PC-3 (cell line): ENCODE data around the gene PCED1A. TPM values are rescaled to one million over a fixed set of nuclear protein-coding genes. Genes with fewer than 3 reads are reported as not detected.

Experiments
- ATAC-seq: fragments of 200-7000 bp; cut with Tn5 transposase; 2 replicates; pipeline ENCODE4 v1.9.1; 2020; ENCODE audit warnings: mild to moderate bottlenecking, moderate library complexity
- BruUV-seq: library from RNA; stranded (reverse); fragments of 400-500 nt; replicated peaks from 2 replicates; lab custom pipeline; 2021; lab: Mats Ljungman, UMichigan
- CTCF ChIA-PET: fragments of 300-600 bp; sonication (Branson Sonifier 250); formaldehyde crosslinking; loops from one replicate; lab custom pipeline; 2022; ENCODE audit warnings: antibody characterized with exemption; lab: Charles Lee
- POLR2A ChIA-PET: fragments of 300-600 bp; sonication (Branson Sonifier 250); formaldehyde crosslinking; loops from one replicate; lab custom pipeline; 2022; ENCODE audit warnings: antibody characterized with exemption; ENCODE audit not compliant: unreplicated experiment; lab: Charles Lee
- DNase-seq: peaks from one replicate; pipeline ENCODE4 v3.0.0-alpha.2; 2015
- H2AFZ ChIP-seq: fragments of 300-600 bp; sonication (generic); 2 replicates; pipeline ENCODE4 v1.6.0; 2016; ENCODE audit warnings: antibody characterized with exemption, low read length
- H3F3A ChIP-seq: fragments of 300-600 bp; sonication (generic); one replicate; pipeline ENCODE4 v1.6.0; 2017; ENCODE audit warnings: antibody characterized with exemption, low read length, control low read depth, mild to moderate bottlenecking; ENCODE audit not compliant: unreplicated experiment
- H3K27ac ChIP-seq: fragments of 300-600 bp; sonication (generic); 2 replicates; pipeline ENCODE4 v1.5.1; 2016; ENCODE audit warnings: mild to moderate bottlenecking, low read length
- H3K27me3 ChIP-seq: fragments of 300-600 bp; sonication (generic); 2 replicates; pipeline ENCODE4 v1.6.1; 2016; ENCODE audit warnings: low read length, mixed read lengths
- H3K36me3 ChIP-seq: fragments of 300-600 bp; sonication (generic); 2 replicates; pipeline ENCODE4 v1.6.1; 2016; ENCODE audit warnings: low read depth, mixed run types, low read length, mixed read lengths
- H3K4me1 ChIP-seq: fragments of 300-600 bp; sonication (generic); 2 replicates; pipeline ENCODE4 v1.5.1; 2016; ENCODE audit warnings: low read length; ENCODE audit not compliant: insufficient read depth
- H3K4me2 ChIP-seq: fragments of 300-600 bp; sonication (generic); 2 replicates; pipeline ENCODE4 v1.6.0; 2016; ENCODE audit warnings: low read length
- H3K4me3 ChIP-seq: fragments of 300-600 bp; sonication (generic); 2 replicates; pipeline ENCODE4 v1.5.1; 2016; ENCODE audit warnings: mild to moderate bottlenecking, low read length, mixed read lengths
- H3K79me2 ChIP-seq: fragments of 300-600 bp; sonication (generic); 2 replicates; pipeline ENCODE4 v1.6.1; 2017; ENCODE audit warnings: low read length, mixed read lengths
- H3K9ac ChIP-seq: fragments of 300-600 bp; sonication (generic); 2 replicates; pipeline ENCODE4 v1.6.0; 2016; ENCODE audit warnings: mild to moderate bottlenecking, low read length
- H3K9me2 ChIP-seq: fragments of 300-600 bp; sonication (generic); replicated peaks from 2 replicates; pipeline ENCODE4 v1.6.1; 2016; ENCODE audit warnings: mixed run types, low read length, mixed read lengths
- H3K9me3 ChIP-seq: fragments of 300-600 bp; sonication (generic); 2 replicates; pipeline ENCODE4 v1.6.1; 2016; ENCODE audit warnings: low read length, mixed read lengths
- H4K20me1 ChIP-seq: fragments of 300-600 bp; sonication (generic); 2 replicates; pipeline ENCODE4 v1.6.1; 2016; ENCODE audit warnings: low read length, mixed read lengths
- CTCF ChIP-seq: fragments of 300-600 bp; sonication (generic); conservative IDR thresholded peaks from 2 replicates; pipeline ENCODE4 v1.5.1; 2017; ENCODE audit warnings: antibody characterized with exemption, low read depth, mild to moderate bottlenecking, low read length
- EZH2 ChIP-seq: fragments of 300-600 bp; sonication (generic); IDR thresholded peaks from one replicate; pipeline ENCODE4 v1.6.1; 2017; ENCODE audit warnings: antibody characterized with exemption, mild to moderate bottlenecking, low read length; ENCODE audit not compliant: unreplicated experiment
- EZH2phosphoT487 ChIP-seq: fragments of 300-600 bp; sonication (generic); IDR thresholded peaks from 2 replicates; pipeline ENCODE4 v1.6.1; 2018; ENCODE audit warnings: mild to moderate bottlenecking, antibody characterized with exemption, low read length, borderline replicate concordance
- intact Hi-C: fragments of 100-400 bp; cut with micrococcal nuclease; formaldehyde crosslinking; loops from 2 replicates; pipeline ENCODE4 v1.9.0; 2023
- total RNA-seq: library from RNA; depleted of rRNA; stranded (reverse); fragments of >200 nt; gene quantifications from 2 replicates; pipeline ENCODE4 v1.2.3, GENCODE V29; 2014

The PCED1A gene
- total RNA-seq, 1 experiment from 2014 or later: 21.9 TPM

GRCh38 chr20:2807019-2807418 is 33.4 kb downstream of the PCED1A start:
- TF ChIP-seq CTCF (no peak), EZH2phosphoT487 (no peak), EZH2 (no peak)
- Histone ChIP-seq H3K27ac (no peak overlapping the region), H3K4me2 (no peak overlapping the region), H3K27me3 (no peaks in the 10 kb centered on the region), H3K9me3 (no peaks in the 10 kb centered on the region), H2AFZ (no peak overlapping the region), H3K9me2 (no peaks in the 10 kb centered on the region), H3K4me3 (no peak overlapping the region), H3K79me2 (no peaks in the 10 kb centered on the region), H3K36me3 (no peaks in the 10 kb centered on the region), H3F3A (no peaks in the 10 kb centered on the region), H3K4me1 (no peaks in the 10 kb centered on the region), H4K20me1 (no peaks in the 10 kb centered on the region), H3K9ac (no peak overlapping the region)
- intact Hi-C loops: no loop called here
- DNase-seq (no peak), ATAC-seq (no peak)
- ChIA-PET POLR2A (no interaction called here), CTCF (no interaction called here)
- no TSS peak for BruUV-seq

GRCh38 chr20:2806351-2806701 is 34.1 kb downstream of the PCED1A start:
- H3K4me2 ChIP-seq: no peak overlapping the region
- ATAC-seq: no peak
- TF ChIP-seq CTCF: no peak
- TF ChIP-seq EZH2: no peak
- TF ChIP-seq EZH2phosphoT487: no peak

GRCh38 chr20:2805689-2806350 is 34.6 kb downstream of the PCED1A start:
- Histone ChIP-seq H3K4me2 (no peak overlapping the region), H3K79me2 (no peaks in the 10 kb centered on the region), H3K9me2 (no peaks in the 10 kb centered on the region), H3K4me3 (no peak overlapping the region), H2AFZ (no peak overlapping the region), H3F3A (no peaks in the 10 kb centered on the region), H3K9ac (no peak overlapping the region), H3K27ac (no peak overlapping the region), H3K36me3 (no peaks in the 10 kb centered on the region), H4K20me1 (no peaks in the 10 kb centered on the region), H3K9me3 (no peaks in the 10 kb centered on the region), H3K4me1 (no peaks in the 10 kb centered on the region), H3K27me3 (no peaks in the 10 kb centered on the region)
- no peak for TF ChIP-seq EZH2phosphoT487
- TF ChIP-seq CTCF: no peak
- no peak for TF ChIP-seq EZH2
- ChIA-PET CTCF (no interaction called here), POLR2A (no interaction called here)
- intact Hi-C loops: no loop called here
- DNase-seq: no peak
- no TSS peak for BruUV-seq
- ATAC-seq: no peak

More at GRCh38 chr20:2806351-2806701, 34.1 kb downstream of the PCED1A start:
- H4K20me1 ChIP-seq: no peaks in the 10 kb centered on the region
- H3K4me1 ChIP-seq: no peaks in the 10 kb centered on the region
- H3K27me3 ChIP-seq: no peaks in the 10 kb centered on the region
- H3F3A ChIP-seq: no peaks in the 10 kb centered on the region
- intact Hi-C loops: no loop called here
- H3K79me2 ChIP-seq: no peaks in the 10 kb centered on the region
- no peak overlapping the region for H2AFZ ChIP-seq
- no peak overlapping the region for H3K9ac ChIP-seq
- no peak overlapping the region for H3K27ac ChIP-seq
- POLR2A ChIA-PET: no interaction called here
- no peaks in the 10 kb centered on the region for H3K9me2 ChIP-seq
- no peaks in the 10 kb centered on the region for H3K36me3 ChIP-seq
- BruUV-seq: no TSS peak
- H3K4me3 ChIP-seq: no peak overlapping the region
- no peaks in the 10 kb centered on the region for H3K9me3 ChIP-seq
- CTCF ChIA-PET: no interaction called here
- no peak for DNase-seq
